A549 (cell line): ENCODE results near the gene CCDC33. TPM values are rescaled to one million over a fixed set of nuclear protein-coding genes. Genes with fewer than 3 reads are reported as not detected.

Source experiments
- ATAC-seq, 2 experiments: fragments of 200-7000 bp in 1 of 2; fragments of >200 bp in 1 of 2; cut with Nextera tagmentation in 1 of 2; cut with Tn5 transposase in 1 of 2; 3 replicates each; pipeline versions ENCODE4 v1.8.0 to v1.9.1; 2018 to 2020; ENCODE audit warnings: mild to moderate bottlenecking in 1 of 2, moderate library complexity in 1 of 2
- CTCF ChIA-PET: fragments of 300-600 bp; sonication (Branson Sonifier 250); formaldehyde crosslinking; extraction: SDS; loops from one replicate; lab custom pipeline; 2021; ENCODE audit warnings: antibody characterized with exemption, inconsistent platforms; lab: Yijun Ruan, JAX
- POLR2A ChIA-PET: fragments of 350-600 bp; formaldehyde crosslinking; extraction: SDS; loops from one replicate; lab custom pipeline; 2021; ENCODE audit warnings: antibody characterized with exemption, inconsistent platforms; lab: Yijun Ruan, JAX
- DNase-seq, 2 experiments: peaks; one replicate each; pipeline versions ENCODE4 v3.0.0 to v3.0.0-alpha.2; 2011 to 2016; ENCODE audit warnings: low read depth in 1 of 2, low spot score in 1 of 2
- FAIRE-seq: peaks from 2 replicates; lab custom pipeline; 2011; peaks lifted over from hg19 to GRCh38; lab: Jason Lieb, UNC
- H3K27ac ChIP-seq, 2 experiments: fragments of >200 bp; sonication (Bioruptor Twin); formaldehyde crosslinking; 3 replicates each; pipeline ENCODE4 v1.5.1; 2016 to 2017
- H3K4me1 ChIP-seq: fragments of >200 bp; sonication (Bioruptor Twin); formaldehyde crosslinking; 3 replicates; pipeline ENCODE4 v1.6.1; 2016
- H3K4me2 ChIP-seq: fragments of >200 bp; sonication (Bioruptor Twin); formaldehyde crosslinking; 3 replicates; pipeline ENCODE4 v1.6.1; 2016
- H3K4me3 ChIP-seq: fragments of >200 bp; sonication (Bioruptor Twin); formaldehyde crosslinking; 3 replicates; pipeline ENCODE4 v1.5.1; 2016
- H3K9me3 ChIP-seq: fragments of >200 bp; sonication (Bioruptor Twin); formaldehyde crosslinking; 3 replicates; pipeline ENCODE4 v1.6.1; 2016
- BHLHE40 ChIP-seq: IDR thresholded peaks from 2 replicates; pipeline ENCODE4 v1.6.1; 2012; ENCODE audit warnings: low read depth, low read length, inconsistent platforms
- CBX2 ChIP-seq: fragments of 200-600 bp; sonication (generic); IDR thresholded peaks from 2 replicates; pipeline ENCODE4 v1.6.1; 2016; ENCODE audit warnings: low read depth, mild to moderate bottlenecking, borderline replicate concordance
- CHD4 ChIP-seq: fragments of 200-600 bp; sonication (generic); IDR thresholded peaks from 2 replicates; pipeline ENCODE4 v1.6.1; 2016; ENCODE audit warnings: antibody characterized with exemption, mild to moderate bottlenecking, borderline replicate concordance
- ESRRA ChIP-seq: fragments of 150-350 bp; IDR thresholded peaks from 2 replicates; pipeline ENCODE4 v1.6.1; 2014; ENCODE audit warnings: mild to moderate bottlenecking, low read length, borderline replicate concordance
- FOSL2 ChIP-seq, 2 experiments: fragments of 450-650 bp in 1 of 2; fragments of >200 bp in 1 of 2; sonication (Bioruptor Twin) in 1 of 2; formaldehyde crosslinking; IDR thresholded peaks; 2 replicates each; pipeline versions ENCODE4 v1.5.0 to v1.6.1; 2016 to 2020; ENCODE audit warnings: mild to moderate bottlenecking in 1 of 2, moderate library complexity in 1 of 2
- FOXS1 ChIP-seq: fragments of 250-450 bp; sonication (Bioruptor Pico); IDR thresholded peaks from 2 replicates; pipeline ENCODE4 v1.5.0; 2020; ENCODE audit warnings: mild to moderate bottlenecking, moderate library complexity
- GATA3 ChIP-seq: IDR thresholded peaks from 2 replicates; pipeline ENCODE4 v1.6.1; 2012; ENCODE audit warnings: borderline replicate concordance
- HOXB5 ChIP-seq: fragments of 250-450 bp; sonication (Bioruptor Pico); IDR thresholded peaks from 2 replicates; pipeline ENCODE4 v1.5.0; 2020; ENCODE audit warnings: mild to moderate bottlenecking, moderate library complexity
- JUN ChIP-seq, 2 experiments: fragments of >200 bp; sonication (Bioruptor Twin); formaldehyde crosslinking; IDR thresholded peaks; 2 replicates in 1 of 2; 3 replicates in 1 of 2; pipeline ENCODE4 v1.6.1; 2016 to 2017
- JUNB ChIP-seq: fragments of >200 bp; sonication (Bioruptor Twin); formaldehyde crosslinking; IDR thresholded peaks from 2 replicates; pipeline ENCODE4 v1.6.1; 2016
- KDM1A ChIP-seq: fragments of 200-600 bp; sonication (generic); IDR thresholded peaks from 2 replicates; pipeline ENCODE4 v1.6.1; 2016; ENCODE audit warnings: low read depth, mild to moderate bottlenecking
- MAZ ChIP-seq: fragments of 150-350 bp; IDR thresholded peaks from 2 replicates; pipeline ENCODE4 v1.6.1; 2014; ENCODE audit warnings: antibody characterized with exemption, low read depth, low read length, borderline replicate concordance
- MYC ChIP-seq: IDR thresholded peaks from 2 replicates; pipeline ENCODE4 v1.6.1; 2012; ENCODE audit warnings: mild to moderate bottlenecking, inconsistent platforms, low read length, improper control_type of control experiment, borderline replicate concordance
- NPAS2 ChIP-seq: fragments of 250-450 bp; sonication (Bioruptor Pico); IDR thresholded peaks from 2 replicates; pipeline ENCODE4 v1.8.0; 2022; ENCODE audit warnings: mild to moderate bottlenecking, moderate library complexity, borderline replicate concordance
- RAD21 ChIP-seq, 2 experiments: fragments of >200 bp in 1 of 2; sonication (Bioruptor Twin) in 1 of 2; formaldehyde crosslinking in 1 of 2; IDR thresholded peaks in 1 of 2; conservative IDR thresholded peaks in 1 of 2; 2 replicates in 1 of 2; 3 replicates in 1 of 2; pipeline ENCODE4 v1.6.1; 2012 to 2018; ENCODE audit warnings: inconsistent platforms in 1 of 2
- RFX5 ChIP-seq: fragments of 450-650 bp; IDR thresholded peaks from 2 replicates; pipeline ENCODE4 v1.7.1; 2014; ENCODE audit warnings: antibody characterized with exemption, mild to moderate bottlenecking, moderate library complexity
- RNF2 ChIP-seq: fragments of 200-600 bp; sonication (generic); IDR thresholded peaks from 2 replicates; pipeline ENCODE4 v1.6.1; 2016; ENCODE audit warnings: low read depth, mild to moderate bottlenecking, antibody characterized with exemption, moderate library complexity, borderline replicate concordance
- SMC3 ChIP-seq: fragments of >200 bp; sonication (Bioruptor Twin); formaldehyde crosslinking; IDR thresholded peaks from 3 replicates; pipeline ENCODE4 v1.6.1; 2018; ENCODE audit warnings: inconsistent platforms
- WGBS: methylation state at CpG from one replicate; pipeline ENCODE4 v1.1.6; 2017; ENCODE audit errors: missing lambda C conversion rate; 5-methylcytosine and 5-hydroxymethylcytosine counted together
- polyA plus RNA-seq, 4 experiments: library from polyadenylated mRNA; depleted of rRNA in 3 of 4; stranded (reverse); fragments of >200 nt; fragmentation: RNase III in 1 of 4; extraction: RNeasy Plus Mini Kit Qiagen cat#74134 plus additional on column Dnase treatment in 1 of 4; gene quantifications; 2 replicates in 3 of 4; 3 replicates in 1 of 4; pipeline ENCODE4 v1.2.3, GENCODE V29; 2011 to 2017
- TF ChIP-seq, protein P1 (sequence below): IDR thresholded peaks from 2 replicates; pipeline ENCODE4 v1.6.1; 2012; ENCODE audit warnings: low read depth, borderline replicate concordance
- TF ChIP-seq, protein P2 (sequence below): IDR thresholded peaks from 2 replicates; pipeline ENCODE4 v1.6.1; 2012
- TF ChIP-seq, protein P3 (sequence below): fragments of >200 bp; sonication (Bioruptor Twin); formaldehyde crosslinking; IDR thresholded peaks from 3 replicates; pipeline ENCODE4 v1.5.1; 2016

Gene CCDC33
- polyA plus RNA-seq, 2 of the 4 experiments (the other 2 are of a cell fraction) = 5.9 to 9.2 TPM

DNA sequence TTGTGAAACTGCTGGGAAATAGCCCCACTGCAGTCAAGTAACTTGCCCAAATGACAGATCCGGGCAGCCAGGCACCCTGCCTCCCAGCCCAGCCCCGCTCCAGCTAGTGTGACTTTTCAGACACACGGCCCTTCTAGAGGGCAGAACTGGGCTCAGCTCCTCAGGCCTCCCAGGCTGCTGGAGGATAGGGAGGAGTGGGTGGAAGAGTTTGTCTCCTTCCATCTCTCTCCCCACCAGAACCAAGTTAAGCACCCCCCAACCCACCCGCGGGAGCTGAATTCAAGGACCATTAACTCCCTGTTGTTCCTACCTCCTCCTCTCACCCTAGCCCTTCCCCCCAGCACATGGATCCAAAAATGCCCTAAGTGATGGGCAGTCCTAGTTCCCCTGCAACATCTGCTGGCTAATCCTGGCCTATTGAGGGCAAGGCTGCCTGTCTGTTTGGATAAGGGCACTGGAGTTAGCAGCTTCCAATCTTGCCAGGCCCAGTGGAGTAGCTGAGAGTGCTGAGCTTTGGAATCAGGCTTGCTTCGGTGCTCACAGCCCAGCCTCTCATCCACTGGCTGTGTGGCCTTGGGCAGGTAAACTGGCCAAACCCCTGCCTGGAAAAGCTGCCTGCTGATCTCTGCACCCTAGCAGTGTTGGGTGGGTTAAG lies 3.1 kb downstream of the CCDC33 start:
- POLR2A ChIA-PET = no interaction called here
- WGBS = 89% methylated on average over 5 of the region's 6 CpGs
- Histone ChIP-seq H3K4me3 (no peak overlapping the region), H3K9me3 (no peaks in the 10 kb centered on the region), H3K27ac (peak overlapping the region; percentile 79 to 85), H3K4me1 (peaks cover 59% of the 10 kb centered on the region), H3K4me2 (peak overlapping the region; percentile 69)
- TF ChIP-seq ESRRA (no peak), HOXB5 (CRISPR knock-in tag) (no peak), GATA3 (no peak), CHD4 (no peak), FOSL2 (IDR thresholded peaks at IDR 0.05) (no peak), FOSL2 (CRISPR knock-in tag; IDR thresholded peaks at IDR 0.05) (no peak), RNF2 (no peak), BHLHE40 (no peak), RAD21 (conservative IDR thresholded peaks at IDR 0.05 in 1 of 2, IDR thresholded peaks at IDR 0.05 in 1 of 2) (no peak), JUNB (no peak), CBX2 (no peak), FOXS1 (no peak)
- TF ChIP-seq, protein P1, sequence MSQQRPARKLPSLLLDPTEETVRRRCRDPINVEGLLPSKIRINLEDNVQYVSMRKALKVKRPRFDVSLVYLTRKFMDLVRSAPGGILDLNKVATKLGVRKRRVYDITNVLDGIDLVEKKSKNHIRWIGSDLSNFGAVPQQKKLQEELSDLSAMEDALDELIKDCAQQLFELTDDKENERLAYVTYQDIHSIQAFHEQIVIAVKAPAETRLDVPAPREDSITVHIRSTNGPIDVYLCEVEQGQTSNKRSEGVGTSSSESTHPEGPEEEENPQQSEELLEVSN = no peak
- no peak for FAIRE-seq
- DNase-seq = no peak
- CTCF ChIA-PET = interaction anchor here (0.8 to 2.7 kb wide), 12 partner anchors 10 to 190 kb away, joined by 3 to 14 read pairs (median 4); partner anchors contain the start of gene STRA6
- peak in 1 of 2 experiments; percentile 2; a peak in 2 of 6 replicates for ATAC-seq

DNA sequence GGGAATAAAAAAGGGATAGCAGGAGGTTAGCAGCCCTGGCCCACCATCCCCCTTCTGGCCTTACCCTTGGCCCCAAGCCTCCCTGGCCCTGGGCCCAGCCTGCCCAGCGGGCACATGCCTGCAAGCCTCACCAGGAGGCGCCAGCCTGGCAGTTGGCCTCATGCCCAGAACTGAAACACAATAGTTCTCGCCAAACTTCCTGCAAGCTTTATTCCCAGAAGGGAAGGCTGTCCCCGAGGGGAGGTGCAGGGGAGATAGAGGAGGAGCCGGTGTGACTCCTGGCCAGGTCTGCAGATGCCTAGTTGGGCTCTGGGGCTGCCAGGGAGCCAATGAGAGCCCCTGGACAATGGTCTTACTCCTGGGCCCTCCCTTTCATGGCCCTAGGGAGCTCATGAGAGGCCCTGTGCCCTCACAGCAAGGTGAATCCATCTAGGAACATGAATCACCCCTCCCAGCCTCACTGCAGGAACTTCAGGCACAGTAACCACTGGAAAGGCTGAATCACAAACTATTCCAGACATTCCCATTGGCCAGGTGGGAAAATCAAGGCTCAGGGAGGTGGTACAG lies 4.0 kb downstream of the CCDC33 start:
- ChIA-PET POLR2A (interaction anchor here (1.0 to 1.4 kb wide), 3 partner anchors 40 to 67 kb away, joined by 3 to 4 read pairs (median 3); no protein-coding TSS in a partner anchor), CTCF (interaction anchor here (0.7 to 2.7 kb wide), 14 partner anchors 9 to 191 kb away, joined by 3 to 14 read pairs (median 4); partner anchors contain the start of gene STRA6)
- FAIRE-seq = peak; percentile 36
- TF ChIP-seq MAZ (no peak), CHD4 (no peak), RFX5 (0 out of 2 replicates have a peak, but pooled peaks have one; percentile 29), RAD21 (conservative IDR thresholded peaks at IDR 0.05 in 1 of 2, IDR thresholded peaks at IDR 0.05 in 1 of 2) (peak; percentile 21 to 49; a peak in 4 of 5 replicates), FOSL2 (IDR thresholded peaks at IDR 0.05) (no peak), FOSL2 (CRISPR knock-in tag; IDR thresholded peaks at IDR 0.05) (peak; percentile 53), JUN (IDR thresholded peaks at IDR 0.05) (peak in 1 of 2 experiments; percentile 48; a peak in 2 of 5 replicates), GATA3 (peak; percentile 63), NPAS2 (CRISPR knock-in tag) (no peak), KDM1A (0 out of 2 replicates have a peak, but pooled peaks have one; percentile 20), MYC (peak; percentile 39; the same call in 1 of the 2 replicates), SMC3 (peak; percentile 53)
- TF ChIP-seq, protein P2, sequence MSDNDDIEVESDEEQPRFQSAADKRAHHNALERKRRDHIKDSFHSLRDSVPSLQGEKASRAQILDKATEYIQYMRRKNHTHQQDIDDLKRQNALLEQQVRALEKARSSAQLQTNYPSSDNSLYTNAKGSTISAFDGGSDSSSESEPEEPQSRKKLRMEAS = peak; percentile 84
- TF ChIP-seq, protein P1 = 0 out of 2 replicates have a peak, but pooled peaks have one; percentile 63
- TF ChIP-seq, protein P3, sequence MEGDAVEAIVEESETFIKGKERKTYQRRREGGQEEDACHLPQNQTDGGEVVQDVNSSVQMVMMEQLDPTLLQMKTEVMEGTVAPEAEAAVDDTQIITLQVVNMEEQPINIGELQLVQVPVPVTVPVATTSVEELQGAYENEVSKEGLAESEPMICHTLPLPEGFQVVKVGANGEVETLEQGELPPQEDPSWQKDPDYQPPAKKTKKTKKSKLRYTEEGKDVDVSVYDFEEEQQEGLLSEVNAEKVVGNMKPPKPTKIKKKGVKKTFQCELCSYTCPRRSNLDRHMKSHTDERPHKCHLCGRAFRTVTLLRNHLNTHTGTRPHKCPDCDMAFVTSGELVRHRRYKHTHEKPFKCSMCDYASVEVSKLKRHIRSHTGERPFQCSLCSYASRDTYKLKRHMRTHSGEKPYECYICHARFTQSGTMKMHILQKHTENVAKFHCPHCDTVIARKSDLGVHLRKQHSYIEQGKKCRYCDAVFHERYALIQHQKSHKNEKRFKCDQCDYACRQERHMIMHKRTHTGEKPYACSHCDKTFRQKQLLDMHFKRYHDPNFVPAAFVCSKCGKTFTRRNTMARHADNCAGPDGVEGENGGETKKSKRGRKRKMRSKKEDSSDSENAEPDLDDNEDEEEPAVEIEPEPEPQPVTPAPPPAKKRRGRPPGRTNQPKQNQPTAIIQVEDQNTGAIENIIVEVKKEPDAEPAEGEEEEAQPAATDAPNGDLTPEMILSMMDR = peak; percentile 38; the same call in 2 of the 3 replicates
- H3K9me3 ChIP-seq = no peaks in the 10 kb centered on the region
- ATAC-seq = peak; percentile 90 to 97
- H3K4me1 ChIP-seq = peaks cover 51% of the 10 kb centered on the region
- peak; percentile 72 to 93 for DNase-seq
- no peak overlapping the region for H3K4me3 ChIP-seq
- peak overlapping the region; percentile 69 for H3K4me2 ChIP-seq
- peak overlapping the region; percentile 79 to 85 for H3K27ac ChIP-seq
- 0% methylated on average over 5 of the region's 5 CpGs for WGBS
